Activated CD8-positive, alpha-beta memory T cell treated with anti-CD3 and anti-CD28 coated beads, Interleukin-2, amount 50 U/mL, for 1 hour (primary cell): ENCODE measurements around the gene COX7B2.

Experiments
- DNase-seq: peaks from one replicate; pipeline ENCODE4 v3.0.0-alpha.2; 2020; ENCODE audit errors: extremely low read depth

Gene COX7B2, protein sequence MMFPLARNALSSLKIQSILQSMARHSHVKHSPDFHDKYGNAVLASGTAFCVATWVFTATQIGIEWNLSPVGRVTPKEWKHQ

DNA sequence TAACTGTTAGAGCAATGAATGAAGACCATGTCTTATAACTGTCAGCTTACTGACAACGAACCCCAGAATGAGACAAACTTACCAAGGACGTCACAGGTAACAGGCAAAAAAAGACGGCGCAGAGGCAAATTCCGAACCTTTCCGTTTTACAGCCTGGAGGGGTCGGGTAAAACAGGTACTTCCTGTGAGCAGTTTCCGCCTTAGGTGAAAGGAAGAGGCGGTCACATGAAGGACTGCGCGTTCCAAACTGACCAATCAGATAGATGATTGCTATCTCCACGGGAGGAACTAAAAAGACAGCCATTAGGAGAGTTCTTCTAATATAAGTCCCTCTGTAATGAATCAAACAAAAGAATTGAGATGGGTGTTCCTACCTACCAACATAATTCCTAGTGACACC, at the start of gene COX7B2:
TSS of gene COX7B2 (minus strand) at position 168 of the 400 bp plus-strand sequence. CDS start 174,053 bp downstream, outside the sequence.
- DNase-seq: no peak

DNA sequence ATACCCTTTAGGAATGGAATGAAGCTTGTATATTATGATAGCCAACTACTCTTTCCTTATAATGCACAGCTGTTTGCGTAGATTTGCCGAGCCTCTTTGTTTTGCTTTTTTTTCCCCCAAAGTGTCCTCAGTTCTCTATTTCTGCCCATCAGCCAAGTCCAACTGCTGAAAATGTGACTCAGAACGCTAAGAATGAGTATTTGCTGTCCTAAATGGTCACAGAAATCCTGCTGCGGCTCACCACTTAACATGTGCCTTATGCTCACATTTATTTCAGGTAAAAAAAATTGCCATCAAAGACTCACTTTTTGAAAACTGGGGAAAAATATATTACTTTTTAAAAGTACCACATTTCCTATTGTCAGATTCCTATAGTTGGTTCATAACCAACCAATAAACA, 47.4 kb upstream of the COX7B2 start:
- DNase-seq: no peak

DNA sequence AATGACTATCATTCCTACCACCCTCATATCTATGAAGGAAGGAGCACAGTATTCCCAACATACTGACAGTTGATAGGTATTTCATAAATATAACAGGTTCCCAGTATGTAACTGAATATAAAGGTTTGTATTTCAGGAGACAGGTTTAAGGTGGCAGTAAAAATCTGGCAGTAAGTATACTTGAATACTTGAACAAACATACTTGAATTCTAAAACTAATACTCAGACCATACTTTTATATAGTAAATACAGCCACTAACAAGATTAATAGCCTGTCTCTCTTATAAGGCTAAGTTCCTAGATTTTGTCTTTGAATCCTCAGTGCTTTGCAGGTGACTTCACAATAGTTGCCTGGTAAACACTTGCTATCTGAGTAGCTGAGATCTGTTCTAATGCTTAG, 46.6 kb upstream of the COX7B2 start:
- DNase-seq: no peak

DNA sequence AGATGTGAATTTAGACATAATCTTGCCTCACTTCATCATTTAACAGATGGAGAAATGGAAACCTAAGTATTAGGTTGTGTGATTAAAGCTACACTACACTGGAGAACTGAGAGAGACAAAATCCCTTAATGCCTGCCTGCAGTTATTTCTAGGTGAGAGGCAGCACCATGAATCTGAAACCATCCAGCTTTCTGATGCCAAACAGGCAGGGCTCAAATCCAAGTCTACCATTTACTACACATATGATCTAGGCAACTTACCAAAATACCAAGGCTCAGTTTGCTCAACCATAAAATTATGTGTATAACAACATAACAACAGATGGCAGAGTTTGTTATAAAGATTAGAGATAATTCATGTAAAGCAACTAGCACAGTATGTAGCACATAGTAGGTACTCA, 45.6 kb upstream of the COX7B2 start:
- no peak for DNase-seq

DNA sequence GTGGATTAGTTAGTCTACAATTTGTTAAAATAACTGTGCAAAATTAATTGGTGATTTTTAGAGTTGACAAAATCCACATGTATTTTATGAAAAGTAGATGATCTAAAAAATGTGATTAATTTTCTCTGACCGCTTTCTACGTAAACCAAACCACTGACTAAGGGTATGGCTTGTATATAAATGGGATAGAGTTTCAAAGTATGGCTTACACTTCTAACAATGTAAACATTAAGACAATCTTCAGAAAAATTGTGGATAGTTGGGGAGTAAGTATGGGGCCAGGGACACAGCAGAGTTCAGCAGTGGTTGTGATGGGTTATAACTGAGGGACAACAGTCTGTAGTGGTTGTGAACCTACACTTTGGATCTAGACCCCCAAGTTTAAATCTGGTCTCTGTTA, 44.5 kb upstream of the COX7B2 start:
- no peak for DNase-seq

DNA sequence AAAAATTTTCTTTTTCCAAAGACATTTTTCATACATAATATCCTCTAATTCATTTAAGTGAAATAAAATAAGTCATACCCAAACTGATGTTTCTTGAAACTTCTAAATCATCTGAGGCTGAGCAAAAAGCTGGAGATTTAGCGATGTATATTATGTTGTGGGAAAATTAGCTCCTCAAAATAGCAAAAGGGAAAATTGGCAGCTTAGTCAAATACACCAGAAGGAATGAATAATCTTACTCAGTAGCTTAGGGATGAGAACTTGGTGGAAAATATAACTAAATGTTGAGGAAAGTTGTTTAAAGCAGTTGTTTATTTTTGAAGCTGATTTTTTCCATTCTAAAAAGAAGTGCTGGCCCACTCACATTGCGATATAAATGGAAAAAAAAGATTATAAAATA, 43.4 kb upstream of the COX7B2 start:
- DNase-seq: no peak

DNA sequence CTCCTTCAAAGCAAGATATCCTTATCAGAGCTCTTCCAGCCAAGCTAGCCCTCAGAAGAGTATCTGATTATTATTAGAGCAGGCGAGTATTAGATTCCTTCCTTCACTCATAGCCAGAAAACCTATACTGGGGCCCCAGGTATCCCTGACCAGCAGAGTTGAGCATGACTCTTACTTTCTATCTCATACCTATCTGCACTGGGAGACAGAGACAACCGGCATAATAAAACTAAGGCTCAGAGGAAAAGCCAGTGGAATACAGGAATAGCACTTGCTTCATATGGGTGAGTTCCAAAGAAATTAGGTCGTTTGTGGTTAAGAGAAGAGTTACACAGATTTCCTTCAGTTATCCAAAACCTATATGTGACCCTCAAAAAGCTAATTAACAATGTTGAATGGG, 41.8 kb upstream of the COX7B2 start:
- DNase-seq: no peak

DNA sequence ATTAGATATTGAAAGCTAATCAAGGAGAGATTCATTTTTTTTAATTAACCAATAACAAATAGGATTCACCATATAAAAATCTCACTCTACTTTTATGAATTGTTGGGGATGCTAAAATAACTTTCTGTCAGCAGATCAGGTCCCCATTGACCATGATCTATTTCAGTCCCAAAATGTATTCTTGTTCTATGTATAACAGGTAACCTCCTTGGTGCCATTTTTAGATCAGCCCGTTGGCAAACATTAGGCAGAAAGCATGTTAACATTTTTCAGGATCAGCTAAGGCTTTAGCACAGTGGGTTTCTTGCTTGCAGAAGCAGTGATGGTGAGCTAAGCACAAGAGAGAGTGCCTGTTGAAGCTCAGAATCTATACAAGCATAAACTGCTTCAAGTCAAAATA, 40.8 kb upstream of the COX7B2 start:
- no peak for DNase-seq

DNA sequence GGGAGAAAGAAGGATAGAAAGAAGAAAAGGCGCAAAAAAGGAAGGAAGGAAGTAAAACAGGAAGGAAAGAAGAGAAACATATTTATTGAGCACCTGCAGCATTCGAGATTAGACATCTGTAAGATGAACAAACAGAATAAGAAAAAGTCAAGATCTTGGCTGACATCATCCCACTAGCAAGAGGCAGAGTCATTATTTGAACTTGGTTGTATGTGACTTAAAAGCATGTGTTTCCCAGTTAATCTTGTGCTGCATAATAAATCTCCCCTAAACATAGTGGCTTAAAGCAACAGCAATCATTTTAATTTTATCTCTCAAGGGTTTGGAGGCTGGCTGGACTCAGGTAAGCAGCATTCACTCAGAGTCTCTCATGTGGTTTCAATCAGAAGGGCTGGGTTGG, 38.5 kb upstream of the COX7B2 start:
- no peak for DNase-seq

DNA sequence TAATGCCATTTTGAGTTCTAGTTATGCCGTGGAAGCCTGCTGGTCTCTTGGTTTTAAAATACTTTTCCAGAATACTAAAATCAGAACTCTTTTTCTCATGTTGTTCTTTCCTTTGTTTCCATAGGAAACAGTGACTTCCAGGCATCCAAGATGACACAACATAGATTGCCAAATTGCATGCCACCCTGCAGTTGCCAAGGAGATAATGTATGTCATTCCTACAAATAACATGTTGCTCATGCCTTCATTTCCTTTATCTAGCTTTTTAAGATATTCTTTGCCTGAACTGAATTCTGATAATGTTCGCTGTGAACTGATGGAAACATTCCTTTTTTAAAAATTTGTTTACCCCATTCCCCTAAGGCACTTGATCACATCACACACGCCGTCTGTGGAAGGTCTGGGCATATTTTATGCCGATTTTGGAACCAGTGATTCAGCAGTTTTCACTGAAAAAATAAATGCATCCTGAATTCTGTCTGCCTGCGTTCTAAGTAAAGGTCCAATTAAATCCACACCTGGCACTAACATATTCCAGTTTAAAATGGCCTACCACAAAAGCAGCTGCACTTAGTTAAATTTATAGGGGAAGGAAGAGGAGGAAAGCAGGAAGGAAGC, 38.0 kb upstream of the COX7B2 start:
- DNase-seq: no peak

DNA sequence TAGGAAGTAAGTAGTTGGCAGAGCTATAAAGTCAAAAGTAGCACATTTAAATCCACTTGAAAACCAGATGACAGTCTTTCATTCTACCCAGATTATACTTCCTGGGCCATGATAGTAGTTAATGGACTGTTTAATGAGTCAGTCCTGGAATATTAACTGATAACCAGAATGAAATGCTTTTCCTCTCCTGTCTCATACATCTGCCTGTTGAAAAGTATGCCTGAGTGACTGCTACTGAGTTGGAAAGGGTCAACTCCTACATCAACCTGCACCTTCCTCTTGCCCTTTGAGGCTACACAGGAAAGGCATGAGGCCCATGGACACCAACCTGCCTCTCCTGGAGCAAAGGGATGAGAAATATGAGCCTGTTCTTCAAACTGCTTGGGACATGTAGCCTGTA, 36.0 kb upstream of the COX7B2 start:
- no peak for DNase-seq

DNA sequence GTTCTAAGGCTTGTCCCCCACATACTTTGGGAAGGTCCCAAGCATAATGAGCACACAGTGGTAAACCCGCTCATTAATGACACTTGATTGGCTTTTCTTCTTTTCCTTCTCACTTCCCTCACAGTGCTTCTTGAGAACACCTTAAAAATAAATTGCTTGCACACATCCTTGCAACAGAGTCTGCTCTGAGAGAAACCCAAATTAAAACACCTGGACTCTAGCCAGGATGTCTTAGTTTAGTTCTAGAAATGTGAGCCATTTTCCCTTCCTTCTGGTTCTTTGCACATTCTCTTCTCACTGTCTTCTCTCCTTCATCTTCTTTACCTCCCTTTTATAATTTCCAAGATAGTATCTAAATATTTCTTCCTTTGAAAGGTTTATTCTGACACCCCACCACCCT, 35.3 kb upstream of the COX7B2 start:
- no peak for DNase-seq

DNA sequence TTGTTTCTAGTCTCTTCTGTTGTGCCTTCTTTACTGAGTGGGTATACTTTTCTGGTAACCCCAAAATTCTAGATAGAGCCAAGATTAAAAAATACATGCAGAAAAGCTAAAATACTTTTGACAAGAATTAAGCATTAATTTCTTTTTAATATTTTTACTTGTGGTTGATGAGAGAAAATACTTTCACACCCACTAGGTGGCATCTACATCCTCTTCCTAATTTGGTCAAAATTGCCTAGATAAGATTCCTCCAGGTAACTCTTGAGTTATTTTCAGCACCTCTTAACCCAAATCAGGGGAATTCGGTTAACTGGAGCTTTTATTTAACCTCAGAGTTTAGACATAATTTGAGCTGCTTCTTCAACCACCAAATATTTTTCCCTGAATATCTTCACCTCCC, 28.4 kb upstream of the COX7B2 start:
- DNase-seq: no peak

DNA sequence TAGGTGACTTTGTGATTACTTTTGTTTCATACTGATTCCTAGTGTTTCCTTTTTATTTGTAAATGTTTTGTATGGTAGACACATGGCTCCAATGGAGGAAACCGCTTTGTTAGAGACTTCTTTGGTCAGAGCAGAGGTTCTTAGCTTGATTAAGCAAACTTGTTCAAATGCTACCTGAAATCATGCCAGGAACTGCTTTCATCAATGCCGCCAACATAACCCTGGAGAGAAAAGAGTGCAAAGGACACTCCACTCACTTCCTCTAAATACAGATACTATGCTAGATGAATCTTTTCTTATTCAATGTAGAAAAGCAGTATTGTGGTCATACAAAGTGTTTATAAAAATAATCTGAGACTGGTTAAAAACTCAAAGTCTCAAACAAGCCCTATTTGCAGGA, 25.7 kb upstream of the COX7B2 start:
- no peak for DNase-seq

DNA sequence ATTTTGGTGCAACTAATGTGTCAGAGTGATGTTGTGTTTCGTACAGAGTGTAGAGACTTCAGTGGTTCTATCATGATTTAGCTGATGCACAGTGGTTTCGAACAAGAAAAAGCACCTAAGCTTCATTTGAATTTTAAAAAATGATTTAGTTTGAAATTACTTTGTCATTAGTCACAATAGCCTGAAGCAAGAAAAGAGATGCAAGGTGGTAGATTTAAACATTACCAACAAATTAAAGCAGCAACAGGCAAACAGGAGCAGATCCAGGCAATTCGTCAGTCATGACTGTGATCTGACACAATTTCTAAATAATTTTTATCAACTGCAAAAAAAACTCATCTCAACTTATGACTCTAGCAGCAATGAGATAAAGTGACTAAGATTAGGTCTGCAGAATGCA, 24.6 kb upstream of the COX7B2 start:
- DNase-seq: no peak

DNA sequence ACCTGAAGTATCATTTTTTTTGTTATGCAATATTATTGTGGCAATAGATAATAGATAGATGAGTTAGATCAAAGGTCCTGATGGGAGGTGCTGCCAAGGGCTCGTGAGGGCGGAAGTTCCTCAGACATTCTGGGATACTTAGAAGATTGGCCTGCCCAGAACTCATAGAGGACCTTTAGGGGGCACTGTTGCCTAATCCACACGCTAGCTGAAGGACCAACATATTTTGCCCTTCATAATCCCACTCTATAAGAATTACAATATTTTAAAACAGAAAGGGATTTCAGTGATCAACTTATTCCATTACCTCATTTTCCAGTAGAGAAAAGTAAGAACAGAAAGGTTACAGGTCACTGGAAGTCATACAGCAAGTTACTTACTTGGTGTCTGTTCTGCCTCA, 22.9 kb upstream of the COX7B2 start:
- DNase-seq: no peak

DNA sequence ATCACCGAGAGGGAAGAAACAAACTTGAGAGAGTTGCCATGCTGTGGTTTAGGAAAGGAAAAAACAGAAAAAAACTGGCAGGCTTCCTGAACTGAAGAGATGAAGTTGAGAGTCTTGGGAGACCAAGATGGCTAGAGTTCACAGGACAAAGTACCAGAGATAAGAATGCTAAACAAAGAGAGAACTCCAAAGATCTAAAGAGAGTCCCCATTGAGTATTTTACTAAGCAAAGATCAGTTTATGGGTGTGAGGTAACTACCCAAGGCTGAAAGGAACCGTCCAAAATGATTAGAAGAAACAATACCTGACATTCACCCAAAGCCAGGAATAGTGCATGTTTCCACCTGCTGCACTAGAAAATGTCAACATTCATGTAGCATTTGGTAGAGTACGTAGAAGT, 21.8 kb upstream of the COX7B2 start:
- no peak for DNase-seq

DNA sequence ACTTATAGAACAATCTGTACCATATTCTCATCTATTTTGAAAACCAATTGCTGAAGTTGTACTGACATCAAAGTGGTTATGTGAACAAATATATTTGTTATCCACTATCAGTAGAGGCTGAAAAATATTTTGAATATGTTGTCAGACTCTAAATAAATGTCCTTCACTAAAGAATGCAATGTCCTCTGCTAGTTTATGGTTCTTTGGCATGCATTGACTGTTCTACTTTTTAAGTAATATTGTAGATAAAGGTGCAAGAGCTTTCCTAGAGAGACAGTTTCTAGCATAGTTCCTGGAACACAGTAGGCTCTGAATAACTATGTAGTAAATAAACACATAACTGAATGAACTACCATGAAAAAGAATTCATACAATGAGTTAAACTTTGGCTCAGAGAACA, 18.2 kb upstream of the COX7B2 start:
- DNase-seq: no peak

DNA sequence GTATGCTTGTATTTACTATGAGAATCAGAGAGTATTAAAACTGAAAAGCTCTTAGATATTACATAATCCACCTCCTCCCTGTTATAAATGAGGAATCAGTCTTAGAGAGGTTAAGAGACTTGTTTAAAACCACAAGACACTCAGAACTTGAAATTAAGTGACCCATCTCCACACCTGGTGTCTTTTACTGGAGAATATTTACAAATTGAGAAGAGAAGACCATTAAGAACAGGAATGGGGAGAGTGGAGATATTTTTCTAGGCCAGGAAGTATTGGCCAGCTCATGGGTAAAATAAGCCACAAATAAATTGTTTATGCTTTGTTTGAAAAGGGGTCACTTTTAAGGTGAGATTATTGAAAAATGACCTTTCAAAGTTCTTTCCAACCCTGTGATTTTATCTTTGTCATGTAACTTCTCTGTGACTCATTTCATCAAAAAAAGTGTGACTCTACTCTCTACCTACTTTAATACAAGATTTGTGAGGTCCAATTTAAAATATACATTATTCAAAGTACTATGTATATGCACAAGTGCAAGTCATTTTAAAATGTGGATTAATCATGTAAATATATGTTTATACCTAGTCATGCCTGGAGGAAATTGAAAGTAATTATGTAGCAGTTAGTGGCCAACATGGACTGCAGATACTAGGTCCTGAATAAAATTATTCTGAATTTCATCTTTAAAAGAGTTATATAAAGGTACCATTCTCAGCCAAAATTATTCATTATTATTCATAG, 15.9 kb upstream of the COX7B2 start:
- no peak for DNase-seq

DNA sequence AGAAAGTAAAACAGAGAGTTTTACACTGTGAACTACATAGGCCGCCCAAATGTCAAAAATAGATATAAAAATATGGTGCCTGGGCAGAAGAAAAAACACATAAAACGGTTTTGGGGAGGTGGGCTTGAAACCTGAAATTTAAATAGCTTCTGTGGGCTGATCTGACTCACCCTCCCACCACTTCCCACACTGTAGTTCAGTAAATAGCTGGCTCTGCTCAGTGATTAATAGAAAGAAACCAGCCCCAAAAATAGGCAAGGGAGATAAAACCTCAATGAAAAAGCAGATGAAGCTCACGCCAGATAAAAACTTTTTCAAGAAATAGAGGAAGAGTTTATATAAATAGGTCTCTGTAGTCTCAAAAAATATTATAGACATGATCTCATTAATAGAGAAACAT, 13.2 kb upstream of the COX7B2 start:
- no peak for DNase-seq

DNA sequence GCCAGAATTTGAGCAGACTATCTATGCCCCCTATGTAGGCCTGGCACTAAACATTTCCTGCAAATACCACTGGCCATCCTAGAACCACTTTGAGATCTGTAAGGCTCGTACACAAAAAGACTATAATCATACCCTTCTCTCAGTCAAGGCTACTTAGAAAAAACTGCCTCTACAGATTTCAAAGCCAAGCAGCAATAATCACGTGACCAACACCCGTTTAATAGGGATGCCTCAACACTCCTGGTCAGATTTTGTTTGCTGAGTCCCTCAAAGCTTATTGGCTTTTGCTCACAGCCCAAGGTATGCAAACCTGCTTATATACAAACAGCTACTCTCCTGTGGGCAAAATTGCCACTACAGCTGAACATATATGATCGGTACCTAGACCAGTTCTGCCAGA, 897 bp downstream of the COX7B2 start:
- DNase-seq: no peak

DNA sequence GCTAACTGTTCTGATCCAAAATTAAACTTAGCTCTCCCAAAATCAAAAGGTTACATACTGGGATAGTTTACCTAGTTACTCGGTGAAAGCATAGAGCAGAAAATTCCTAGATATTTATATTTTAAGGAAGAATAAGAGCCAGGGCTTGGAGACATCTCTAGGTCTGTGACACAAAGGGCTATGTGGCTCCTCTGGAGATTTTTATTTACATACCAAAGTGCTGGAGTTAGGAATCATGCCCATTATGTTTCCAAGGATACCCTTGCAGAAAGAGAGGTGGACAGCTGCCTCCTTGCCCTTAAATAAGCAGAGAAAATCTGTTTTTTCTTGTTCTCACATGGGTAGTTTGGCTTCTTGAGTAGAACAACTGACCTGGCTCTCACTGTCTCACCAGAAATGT, 9.0 kb downstream of the COX7B2 start:
- no peak for DNase-seq

DNA sequence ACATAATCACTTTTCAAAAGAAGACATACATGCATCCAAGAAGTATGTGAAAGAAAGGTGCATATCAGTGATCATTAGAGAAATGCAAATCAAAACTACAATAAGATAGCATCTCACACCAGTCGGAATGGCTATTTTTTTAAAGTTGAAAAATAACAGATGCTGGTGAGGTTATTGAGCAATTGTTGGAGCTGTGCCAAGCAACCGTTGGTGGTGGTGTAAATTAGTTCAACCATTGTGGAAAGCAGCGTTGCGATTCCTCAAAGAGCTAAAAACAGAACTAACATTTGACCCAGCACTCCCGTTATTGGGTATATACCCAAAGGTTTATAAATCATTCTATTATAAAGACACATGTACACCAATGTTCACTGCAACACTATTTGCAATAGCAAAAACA, 14.2 kb downstream of the COX7B2 start:
- DNase-seq: no peak

DNA sequence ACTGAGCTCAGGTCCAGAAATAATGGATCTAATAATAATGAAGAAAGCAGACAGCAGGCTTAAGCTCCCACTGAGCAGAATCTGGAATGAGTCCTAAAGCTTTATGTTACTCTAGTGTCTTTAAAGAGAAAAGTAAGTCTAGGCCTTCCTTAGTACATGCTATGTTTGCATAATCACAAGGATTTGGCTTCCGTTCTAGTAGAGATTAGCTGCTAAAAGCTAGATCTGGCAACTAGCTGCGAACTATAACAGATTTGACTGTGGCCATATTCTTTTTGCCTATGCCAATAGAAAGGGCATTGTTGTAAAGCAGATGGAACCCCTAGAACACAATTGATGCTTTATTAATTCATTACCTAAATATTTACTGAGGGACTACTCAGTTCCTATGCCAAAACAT, 19.0 kb downstream of the COX7B2 start:
- no peak for DNase-seq
